ENCODE results near the gene ZFP92.

ZFP92 gene

GRCh38 chrX:153375571-153375970, 35.7 kb upstream of the ZFP92 start:
- Histone ChIP-seq H3K9me2 (replicated peaks; ENCODE audit: insufficient read depth, low read length) (no peaks in the 10 kb centered on the region), H2AFZ (ENCODE audit: low read depth, low read length, severe bottlenecking) (no peak overlapping the region), H3K27me3 (ENCODE audit: low read length) (no peaks in the 10 kb centered on the region), H3F3A (ENCODE audit: insufficient read depth) (no peaks in the 10 kb centered on the region), H3K4me3 (ENCODE audit: insufficient read depth, low read length, poor library complexity, severe bottlenecking) (no peak overlapping the region), H4K20me1 (ENCODE audit: low read depth, low read length) (no peaks in the 10 kb centered on the region), H3K79me2 (ENCODE audit: insufficient read depth, low read length) (no peaks in the 10 kb centered on the region), H3K4me2 (ENCODE audit: low read depth, low read length, poor library complexity, severe bottlenecking) (no peak overlapping the region), H3K9ac (ENCODE audit: low read length) (no peak overlapping the region), H3K9me3 (ENCODE audit: insufficient read depth, low read length) (no peaks in the 10 kb centered on the region), H3K27ac (ENCODE audit: low read depth, low read length) (no peak overlapping the region), H3K36me3 (ENCODE audit: low read length) (no peaks in the 10 kb centered on the region)
- TF ChIP-seq EZH2phosphoT487 (conservative IDR thresholded peaks at IDR 0.05; ENCODE audit: low read length) (no peak), CTCF (IDR thresholded peaks at IDR 0.05; ENCODE audit: insufficient read depth, low read length, poor library complexity, severe bottlenecking) (no peak)

GRCh38 chrX:153377727-153378126, 33.5 kb upstream of the ZFP92 start:
- Histone ChIP-seq H3K27ac (ENCODE audit: low read depth, low read length) (no peak overlapping the region), H2AFZ (ENCODE audit: low read depth, low read length, severe bottlenecking) (no peak overlapping the region), H3K9ac (ENCODE audit: low read length) (no peak overlapping the region), H3K9me3 (ENCODE audit: insufficient read depth, low read length) (no peaks in the 10 kb centered on the region), H3F3A (ENCODE audit: insufficient read depth) (no peaks in the 10 kb centered on the region), H3K4me3 (ENCODE audit: insufficient read depth, low read length, poor library complexity, severe bottlenecking) (no peak overlapping the region), H3K9me2 (replicated peaks; ENCODE audit: insufficient read depth, low read length) (no peaks in the 10 kb centered on the region), H3K79me2 (ENCODE audit: insufficient read depth, low read length) (no peaks in the 10 kb centered on the region), H3K36me3 (ENCODE audit: low read length) (no peaks in the 10 kb centered on the region), H3K4me2 (ENCODE audit: low read depth, low read length, poor library complexity, severe bottlenecking) (no peak overlapping the region), H4K20me1 (ENCODE audit: low read depth, low read length) (no peaks in the 10 kb centered on the region), H3K27me3 (ENCODE audit: low read length) (no peaks in the 10 kb centered on the region)
- TF ChIP-seq EZH2phosphoT487 (conservative IDR thresholded peaks at IDR 0.05; ENCODE audit: low read length) = no peak
- TF ChIP-seq CTCF (IDR thresholded peaks at IDR 0.05; ENCODE audit: insufficient read depth, low read length, poor library complexity, severe bottlenecking) = no peak

- TF ChIP-seq EZH2phosphoT487 (conservative IDR thresholded peaks at IDR 0.05; ENCODE audit: low read length) = no peak
- no peak for TF ChIP-seq CTCF (IDR thresholded peaks at IDR 0.05; ENCODE audit: insufficient read depth, low read length, poor library complexity, severe bottlenecking)
- H2AFZ ChIP-seq (ENCODE audit: low read depth, low read length, severe bottlenecking) = no peak overlapping the region
- no peaks in the 10 kb centered on the region for H3F3A ChIP-seq (ENCODE audit: insufficient read depth)
- H3K27ac ChIP-seq (ENCODE audit: low read depth, low read length) = no peak overlapping the region
- H4K20me1 ChIP-seq (ENCODE audit: low read depth, low read length) = no peaks in the 10 kb centered on the region
- no peaks in the 10 kb centered on the region for H3K9me3 ChIP-seq (ENCODE audit: insufficient read depth, low read length)
- no peaks in the 10 kb centered on the region for H3K79me2 ChIP-seq (ENCODE audit: insufficient read depth, low read length)
- H3K4me2 ChIP-seq (ENCODE audit: low read depth, low read length, poor library complexity, severe bottlenecking) = no peak overlapping the region
- H3K9ac ChIP-seq (ENCODE audit: low read length) = no peak overlapping the region
- H3K4me3 ChIP-seq (ENCODE audit: insufficient read depth, low read length, poor library complexity, severe bottlenecking) = no peak overlapping the region
- no peaks in the 10 kb centered on the region for H3K27me3 ChIP-seq (ENCODE audit: low read length)
- no peaks in the 10 kb centered on the region for H3K36me3 ChIP-seq (ENCODE audit: low read length)
- H3K9me2 ChIP-seq (replicated peaks; ENCODE audit: insufficient read depth, low read length) = no peaks in the 10 kb centered on the region
Measured at GRCh38 chrX:153378607-153379006, 32.7 kb upstream of the ZFP92 start.

Measured in SU-DHL-6 (cell line).